T-cell (primary cell): ENCODE measurements around the gene MRPL50. TPM values are rescaled to one million over a fixed set of nuclear protein-coding genes. Genes with fewer than 3 reads are reported as not detected.
"Not testable (repeated sequence)": the region's sequence is repeated elsewhere in the genome, so short reads cannot be mapped to it uniquely, and the experiment has no call there.

ENCODE experiments used
- ATAC-seq, 4 experiments: fragments of 200-7000 bp in 3 of 4; fragments of 150-1000 bp in 1 of 4; cut with Tn5 transposase; replicated peaks in 1 of 4; 1 replicate in 3 of 4; 2 replicates in 1 of 4; pipeline ENCODE4 v1.10.0; 2021; ENCODE audit warnings: moderate library complexity in 3 of 4, mild to moderate bottlenecking in 2 of 4, moderate number of reproducible peaks in 1 of 4
- CTCF ChIA-PET, 2 donors: fragments of 300-600 bp; sonication (Branson Sonifier 250); formaldehyde crosslinking; loops; one replicate each; lab custom pipeline; 2022; ENCODE audit warnings: antibody characterized with exemption in 2 of 2; lab: Charles Lee
- POLR2A ChIA-PET, 2 donors: fragments of 300-600 bp; sonication (Branson Sonifier 250); formaldehyde crosslinking; loops; one replicate each; lab custom pipeline; 2022; ENCODE audit warnings: antibody characterized with exemption in 2 of 2; lab: Charles Lee
- DNase-seq, 35 experiments: peaks; one replicate each; pipeline versions ENCODE4 v3.0.0 to v3.0.0-alpha.2; 2013 to 2023
- H3K27ac ChIP-seq: one replicate; pipeline ENCODE4 v1.5.1; 2013; ENCODE audit warnings: low read length
- H3K27me3 ChIP-seq, 2 experiments: replicated peaks in 1 of 2; 1 replicate in 1 of 2; 2 replicates in 1 of 2; pipeline versions ENCODE4 v1.6.1 to v1.7.0; 2013; ENCODE audit warnings: low read length in 1 of 2, mixed read lengths in 1 of 2; ENCODE audit not compliant: control insufficient read depth in 2 of 2, insufficient read depth in 2 of 2; ENCODE audit errors: extremely low read depth in 1 of 2
- H3K36me3 ChIP-seq, 2 donors: 1 replicate in 1 of 2; 2 replicates in 1 of 2; pipeline versions ENCODE4 v1.6.1 to v1.7.0; 2013; ENCODE audit warnings: low read length in 1 of 2; ENCODE audit not compliant: control insufficient read depth in 2 of 2, insufficient read depth in 1 of 2; ENCODE audit errors: extremely low read depth in 1 of 2
- H3K4me1 ChIP-seq, 2 experiments: 1 replicate in 1 of 2; 2 replicates in 1 of 2; pipeline versions ENCODE4 v1.6.1 to v1.7.0; 2013; ENCODE audit warnings: low read length in 2 of 2, mixed read lengths in 1 of 2; ENCODE audit not compliant: insufficient read depth in 2 of 2, control insufficient read depth in 1 of 2; ENCODE audit errors: extremely low read depth in 1 of 2
- H3K4me3 ChIP-seq, 2 donors: 1 replicate in 1 of 2; 2 replicates in 1 of 2; pipeline versions ENCODE4 v1.5.1 to v1.7.0; 2013; ENCODE audit warnings: mild to moderate bottlenecking in 2 of 2, low read length in 1 of 2, moderate library complexity in 1 of 2; ENCODE audit not compliant: control insufficient read depth in 1 of 2; ENCODE audit errors: extremely low read depth in 1 of 2
- H3K9me3 ChIP-seq: 2 replicates; pipeline ENCODE4 v1.7.0; 2013
- H3K27ac Mint-ChIP-seq, 2 donors: one replicate each; pipeline ENCODE4 v1.8.0; 2020 to 2021; ENCODE audit warnings: mild to moderate bottlenecking in 2 of 2, mixed read lengths in 2 of 2
- H3K27me3 Mint-ChIP-seq, 2 donors: one replicate each; pipeline ENCODE4 v1.8.0; 2021 to 2022; ENCODE audit warnings: mixed read lengths in 2 of 2
- H3K36me3 Mint-ChIP-seq: one replicate; pipeline ENCODE4 v1.8.0; 2021; ENCODE audit warnings: mixed read lengths
- H3K4me1 Mint-ChIP-seq, 3 donors: one replicate each; pipeline ENCODE4 v1.8.0; 2020 to 2022; ENCODE audit warnings: mixed read lengths in 3 of 3, mild to moderate bottlenecking in 1 of 3
- H3K4me3 Mint-ChIP-seq, 3 donors: one replicate each; pipeline ENCODE4 v1.8.0; 2020 to 2022; ENCODE audit warnings: mild to moderate bottlenecking in 3 of 3, mixed read lengths in 3 of 3, moderate library complexity in 3 of 3
- H3K9me3 Mint-ChIP-seq, 3 donors: one replicate each; pipeline ENCODE4 v1.8.0; 2020 to 2022; ENCODE audit warnings: mixed read lengths in 3 of 3
- WGBS: methylation state at CpG from one replicate; pipeline ENCODE4 v1.1.5; 2013; ENCODE audit warnings: missing lambda C conversion rate; ENCODE audit not compliant: insufficient coverage; 5-methylcytosine and 5-hydroxymethylcytosine counted together
- total RNA-seq, 35 experiments: library from RNA in 6 of 35; stranded (reverse) in 6 of 35; fragments of 120-200 nt in 1 of 35; gene quantifications; one replicate each; pipeline versions ENCODE4 v1.2.1 to v1.2.4 and lab custom pipeline; 2013 to 2026

Gene MRPL50
- total RNA-seq, 5 donors from 2014 or later (not counting 1 experiment from before 2014, with no cell fraction given): 7.4 to 16.7 (median 16.3) TPM

DNA sequence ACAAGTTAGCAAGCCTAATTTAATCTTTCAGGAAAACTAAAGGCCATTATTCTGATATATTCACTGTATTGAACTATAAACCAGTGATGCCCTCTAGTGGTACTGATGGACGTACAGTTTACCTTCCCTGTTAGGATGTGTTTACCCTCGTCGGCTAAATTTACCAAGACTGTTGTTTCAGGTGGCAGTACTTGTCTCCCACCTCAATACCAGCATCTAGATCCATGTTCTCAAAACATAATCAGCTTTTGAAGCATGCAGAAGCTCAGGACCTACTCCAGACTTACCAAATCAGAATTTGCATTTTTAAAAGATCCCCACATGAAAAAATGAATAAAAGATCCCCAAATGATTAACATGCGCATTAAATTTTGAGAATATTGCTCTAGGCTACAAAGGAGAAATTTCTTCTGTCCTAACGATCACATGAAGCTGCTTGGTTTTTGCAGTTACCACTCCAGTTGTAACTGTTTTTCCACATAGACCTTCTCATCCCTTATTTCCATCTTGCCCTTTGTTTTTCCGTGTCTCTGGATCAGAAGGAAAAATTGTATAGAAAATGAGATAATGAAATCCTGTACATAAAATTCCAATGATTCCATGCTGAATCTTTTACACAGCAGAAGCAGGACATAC is 10.4 kb downstream of the MRPL50 start:
- ChIA-PET POLR2A (no interaction called here), CTCF (interaction anchor here (0.6 to 2.8 kb wide), 4 partner anchors 10 to 139 kb away, joined by 3 to 15 read pairs (median 4); partner anchors contain the start of genes MRPL50 (in 1 of the 2) and ZNF189 (in 1 of the 2))
- peak overlapping the region; percentile 61 to 78 for H3K27ac Mint-ChIP-seq
- H3K9me3 Mint-ChIP-seq: peaks cover 11 to 21% (median 11%) of the 10 kb centered on the region in 3 donors
- H3K4me1 Mint-ChIP-seq: peaks cover 28 to 36% (median 28%) of the 10 kb centered on the region in 3 donors
- no peaks in the 10 kb centered on the region for H3K27me3 ChIP-seq
- peak; percentile 50 to 81 (median 54) for ATAC-seq
- peaks cover 50% of the 10 kb centered on the region for H3K36me3 Mint-ChIP-seq
- H3K4me3 Mint-ChIP-seq: no peak overlapping the region
- peak in 2 of 35 experiments; percentile 7 to 57 for DNase-seq
- H3K36me3 ChIP-seq: peaks cover 0 to 20% of the 10 kb centered on the region in 2 donors
- peak overlapping the region; percentile 15 for H3K27ac ChIP-seq
- no peak overlapping the region for H3K4me3 ChIP-seq
- peaks cover 4% of the 10 kb centered on the region for H3K9me3 ChIP-seq
- WGBS: 56% methylated on average over 3 of the region's 6 CpGs
- no peaks in the 10 kb centered on the region for H3K4me1 ChIP-seq
- no peaks in the 10 kb centered on the region for H3K27me3 Mint-ChIP-seq

DNA sequence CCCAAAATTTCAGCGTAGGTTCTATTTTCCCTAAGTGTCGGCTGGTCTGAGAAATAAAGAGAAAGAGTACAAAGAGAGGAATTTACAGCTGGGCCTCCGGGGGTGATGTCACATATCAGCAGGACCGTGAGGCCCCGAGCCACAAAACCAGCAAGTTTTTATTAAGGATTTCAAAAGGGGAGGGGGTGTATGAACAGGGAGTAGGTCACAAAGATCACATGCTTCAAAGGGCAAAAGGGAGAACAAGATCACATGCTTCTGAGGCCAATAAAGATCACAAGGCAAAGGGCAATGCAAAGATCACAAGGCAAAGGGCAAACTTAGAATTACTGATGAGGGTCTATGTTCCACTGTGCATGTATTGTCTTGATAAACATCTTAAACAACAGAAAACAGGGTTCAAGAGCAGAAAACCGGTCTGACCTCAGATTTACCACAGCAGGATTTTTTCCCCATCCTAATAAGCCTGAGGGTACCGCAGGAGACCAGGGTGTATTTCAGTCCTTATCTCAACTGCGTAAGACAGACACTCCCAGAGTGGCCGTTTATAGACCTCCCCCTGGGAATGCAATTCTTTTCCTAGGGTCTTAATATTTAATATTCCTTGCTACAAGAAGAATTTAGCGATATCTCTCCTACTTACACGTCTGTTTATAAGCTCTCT is 13.4 kb downstream of the MRPL50 start, which contains the start of gene BAAT:
Gene BAAT (minus strand): TSS at position 134 of the 664 bp plus-strand sequence. CDS start 13,602 bp downstream, outside the sequence.
- H3K27me3 ChIP-seq, H3K9me3 ChIP-seq, H3K4me1 ChIP-seq, H3K27ac Mint-ChIP-seq, CTCF ChIA-PET, ATAC-seq, H3K4me3 Mint-ChIP-seq, H3K27ac ChIP-seq, H3K27me3 Mint-ChIP-seq, DNase-seq, POLR2A ChIA-PET, H3K4me3 ChIP-seq: not testable (repeated sequence)
- Mint-ChIP-seq H3K4me1 (peaks cover 5 to 10% (median 7%) of the 10 kb centered on the region in 3 donors), H3K9me3 (peaks cover 6 to 13% (median 7%) of the 10 kb centered on the region in 3 donors), H3K36me3 (peaks cover 22% of the 10 kb centered on the region)
- 98% methylated on average over 6 of the region's 11 CpGs for WGBS
- H3K36me3 ChIP-seq: peaks cover 0 to 11% of the 10 kb centered on the region in 2 donors

DNA sequence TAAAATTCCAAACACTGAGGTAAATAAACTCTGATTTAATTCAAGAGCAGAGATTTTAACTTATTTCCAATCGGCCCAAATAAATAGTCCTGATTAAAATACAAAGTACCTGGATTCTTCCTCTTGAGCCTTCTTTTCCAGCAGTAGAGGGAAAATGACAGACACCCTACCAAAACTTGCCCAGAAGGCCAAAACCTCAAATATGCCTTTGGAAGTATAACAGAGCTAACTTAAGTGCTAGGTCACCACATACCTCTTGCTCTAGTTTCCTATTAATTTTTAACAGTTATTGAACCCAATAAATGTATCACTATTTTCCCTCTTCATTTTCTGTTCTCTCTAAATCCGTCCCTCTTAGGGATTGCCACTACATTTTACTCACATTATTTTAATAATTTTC is 15.1 kb downstream of the MRPL50 start:
- WGBS: no CpG with 5 or more reads among the region's 2 CpGs
- Histone ChIP-seq H3K9me3 (peaks cover 4% of the 10 kb centered on the region), H3K27me3 (no peaks in the 10 kb centered on the region), H3K4me1 (no peaks in the 10 kb centered on the region), H3K36me3 (peaks cover 0 to 3% of the 10 kb centered on the region in 2 donors), H3K27ac (no peak overlapping the region), H3K4me3 (no peak overlapping the region)
- Mint-ChIP-seq H3K9me3 (peaks cover 6 to 13% (median 9%) of the 10 kb centered on the region in 3 donors), H3K4me1 (peaks cover 5 to 7% (median 6%) of the 10 kb centered on the region in 3 donors), H3K27me3 (peaks cover 4% of the 10 kb centered on the region in 2 donors), H3K27ac (no peak overlapping the region), H3K36me3 (peaks cover 18% of the 10 kb centered on the region), H3K4me3 (no peak overlapping the region)
- POLR2A ChIA-PET: no interaction called here
- DNase-seq (no peak), ATAC-seq (no peak)
- CTCF ChIA-PET: no interaction called here

DNA sequence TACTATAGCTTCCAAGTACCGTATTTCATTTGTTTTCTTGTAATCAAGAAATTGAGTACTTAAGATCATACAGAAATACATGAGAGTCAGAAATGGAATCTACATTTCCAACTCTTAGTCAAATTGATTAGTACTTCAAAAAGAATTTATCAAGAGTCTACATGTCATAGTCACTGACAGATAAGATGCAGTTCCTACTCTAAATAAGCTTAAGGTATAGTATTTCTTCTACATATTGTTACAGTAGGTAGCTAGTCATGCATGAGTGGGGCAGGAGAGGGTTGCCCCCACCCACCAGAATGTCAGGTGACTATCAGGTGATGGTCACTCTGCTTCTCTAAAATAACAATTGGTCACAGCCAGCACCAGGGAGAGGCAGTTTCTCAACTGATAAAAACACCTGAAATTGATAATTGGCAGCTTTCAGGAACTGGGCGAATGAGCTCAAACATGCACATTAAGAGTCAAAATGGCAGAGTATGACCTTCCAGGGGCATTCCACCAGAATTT is 16.5 kb downstream of the MRPL50 start:
- Mint-ChIP-seq H3K36me3 (peaks cover 13% of the 10 kb centered on the region), H3K27me3 (peaks cover 4 to 11% of the 10 kb centered on the region in 2 donors), H3K4me1 (no peaks in the 10 kb centered on the region), H3K4me3 (no peak overlapping the region), H3K9me3 (peaks cover 6 to 20% (median 12%) of the 10 kb centered on the region in 3 donors), H3K27ac (no peak overlapping the region)
- 92% methylated on average over 1 of the region's 2 CpGs for WGBS
- Histone ChIP-seq H3K27ac (no peak overlapping the region), H3K36me3 (no peaks in the 10 kb centered on the region), H3K4me1 (no peaks in the 10 kb centered on the region), H3K4me3 (no peak overlapping the region), H3K9me3 (peaks cover 4% of the 10 kb centered on the region), H3K27me3 (no peaks in the 10 kb centered on the region)
- DNase-seq (no peak), ATAC-seq (no peak)
- ChIA-PET CTCF (no interaction called here), POLR2A (no interaction called here)

DNA sequence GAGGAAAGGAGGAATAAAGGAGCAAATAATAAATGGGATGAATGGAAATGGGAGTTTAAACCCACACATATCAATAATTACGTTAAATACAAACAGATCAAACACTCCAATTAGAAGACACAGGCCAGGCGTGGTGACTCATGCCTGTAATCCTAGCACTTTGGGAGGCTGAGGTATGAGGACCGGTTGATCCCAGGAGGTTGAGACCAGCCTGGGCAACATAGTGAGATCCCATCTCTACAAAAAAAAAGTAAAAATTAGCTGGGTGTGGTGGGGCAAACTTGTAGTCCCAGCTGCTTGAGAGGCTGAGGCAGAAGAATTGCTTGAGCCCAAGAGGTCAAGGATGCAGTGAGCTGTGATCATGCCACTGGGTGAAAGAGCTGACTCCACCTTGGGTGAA is 17.3 kb downstream of the MRPL50 start:
- Mint-ChIP-seq H3K27me3 (peaks cover 6 to 18% of the 10 kb centered on the region in 2 donors), H3K4me3 (no peak overlapping the region), H3K27ac (no peak overlapping the region), H3K4me1 (no peaks in the 10 kb centered on the region), H3K36me3 (peaks cover 14% of the 10 kb centered on the region), H3K9me3 (peaks cover 6 to 20% (median 12%) of the 10 kb centered on the region in 3 donors)
- H3K4me3 ChIP-seq: no peak overlapping the region
- no peaks in the 10 kb centered on the region for H3K36me3 ChIP-seq
- H3K9me3 ChIP-seq: peaks cover 4% of the 10 kb centered on the region
- DNase-seq (no peak), ATAC-seq (no peak)
- H3K4me1 ChIP-seq: no peaks in the 10 kb centered on the region
- ChIA-PET POLR2A (interaction anchor here in 1 of 2 donors (0.5 kb wide), 1 partner anchor 207 kb away, joined by 4 read pairs; no protein-coding TSS in a partner anchor), CTCF (no interaction called here)
- no CpG with 5 or more reads among the region's 3 CpGs for WGBS
- no peak overlapping the region for H3K27ac ChIP-seq
- peaks cover 0 to 4% of the 10 kb centered on the region in 2 experiments for H3K27me3 ChIP-seq

DNA sequence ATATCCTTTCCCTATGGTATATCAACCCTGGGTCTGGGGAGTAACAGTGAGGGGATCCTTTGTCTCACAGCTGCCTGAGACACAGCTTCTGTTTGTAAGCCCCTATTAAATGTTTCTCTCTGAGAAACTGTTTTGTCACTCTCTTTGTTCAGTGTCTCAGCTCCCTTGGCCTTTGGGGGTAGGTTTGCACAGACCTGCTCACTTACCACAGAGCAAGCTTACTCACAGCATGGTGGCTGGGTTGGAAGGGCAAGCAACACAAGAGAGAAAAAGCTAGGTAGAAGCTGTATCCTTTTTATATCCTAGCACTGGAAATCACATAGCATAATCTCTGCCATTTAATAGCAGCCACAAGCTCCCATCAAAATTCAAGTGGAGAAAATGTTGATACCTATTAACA is 18.1 kb downstream of the MRPL50 start:
- ChIA-PET CTCF (no interaction called here), POLR2A (no interaction called here)
- H3K9me3 ChIP-seq: peaks cover 4% of the 10 kb centered on the region
- DNase-seq: no peak
- no peaks in the 10 kb centered on the region for H3K4me1 Mint-ChIP-seq
- peaks cover 10 to 21% of the 10 kb centered on the region in 2 donors for H3K27me3 Mint-ChIP-seq
- H3K36me3 ChIP-seq: no peaks in the 10 kb centered on the region
- H3K27me3 ChIP-seq: peaks cover 0 to 4% of the 10 kb centered on the region in 2 experiments
- no peaks in the 10 kb centered on the region for H3K4me1 ChIP-seq
- H3K27ac Mint-ChIP-seq: no peak overlapping the region
- peaks cover 6 to 16% (median 9%) of the 10 kb centered on the region in 3 donors for H3K9me3 Mint-ChIP-seq
- H3K36me3 Mint-ChIP-seq: peaks cover 10% of the 10 kb centered on the region
- no peak overlapping the region for H3K4me3 ChIP-seq
- H3K4me3 Mint-ChIP-seq: no peak overlapping the region
- H3K27ac ChIP-seq: no peak overlapping the region
- ATAC-seq: no peak
